ENCODE data around the gene MTG2.

MTG2 gene

GRCh38 chr20:62170536-62170935 lies 12.3 kb upstream of the MTG2 start (continued):
- TF ChIP-seq TSHZ2 (CRISPR knock-in tag; IDR thresholded peaks at IDR 0.05) (no peak), TOX (CRISPR knock-in tag; IDR thresholded peaks at IDR 0.05; ENCODE audit: borderline replicate concordance) (no peak)

- ATAC-seq, result no peak
- no peak for TF ChIP-seq ZNF565 (CRISPR knock-in tag; conservative IDR thresholded peaks at IDR 0.05; ENCODE audit: low read depth)
- no peak for TF ChIP-seq OSR1 (CRISPR knock-in tag; IDR thresholded peaks at IDR 0.05)
- no peak for TF ChIP-seq CSRNP3 (CRISPR knock-in tag; IDR thresholded peaks at IDR 0.05)
- TF ChIP-seq TCF4 (CRISPR knock-in tag; IDR thresholded peaks at IDR 0.05; ENCODE audit: borderline replicate concordance), result no peak
- no peak for TF ChIP-seq TSHZ2 (CRISPR knock-in tag; IDR thresholded peaks at IDR 0.05)
- TF ChIP-seq ZFP30 (CRISPR knock-in tag; IDR thresholded peaks at IDR 0.05), result no peak
- no peak for TF ChIP-seq PPARA (CRISPR knock-in tag; IDR thresholded peaks at IDR 0.05; ENCODE audit: borderline replicate concordance)
- no peak for TF ChIP-seq SNAI2 (CRISPR knock-in tag; IDR thresholded peaks at IDR 0.05)
- no peak for TF ChIP-seq ESRRG (CRISPR knock-in tag; IDR thresholded peaks at IDR 0.05)
- no peak for TF ChIP-seq GLIS3 (CRISPR knock-in tag; IDR thresholded peaks at IDR 0.05)
These were observed 11.6 kb upstream of the MTG2 start for GRCh38 chr20:62171245-62171644.

GRCh38 chr20:62172666-62173065 lies 10.2 kb upstream of the MTG2 start:
- no peak for TF ChIP-seq POU6F1 (CRISPR knock-in tag; IDR thresholded peaks at IDR 0.05; ENCODE audit: borderline replicate concordance, low read depth)
- no peak for TF ChIP-seq SNAI2 (CRISPR knock-in tag; IDR thresholded peaks at IDR 0.05)
- no peak for TF ChIP-seq ISL1 (CRISPR knock-in tag; IDR thresholded peaks at IDR 0.05)
- TF ChIP-seq OSR1 (CRISPR knock-in tag; IDR thresholded peaks at IDR 0.05), result no peak
- no peak for TF ChIP-seq ZNF70 (CRISPR knock-in tag; IDR thresholded peaks at IDR 0.05)
- TF ChIP-seq BACH2 (CRISPR knock-in tag; IDR thresholded peaks at IDR 0.05; ENCODE audit: borderline replicate concordance), result no peak
- TF ChIP-seq ZNF8 (CRISPR knock-in tag; IDR thresholded peaks at IDR 0.05), result no peak
- no peak for TF ChIP-seq PPARA (CRISPR knock-in tag; IDR thresholded peaks at IDR 0.05; ENCODE audit: borderline replicate concordance)
- TF ChIP-seq GLIS3 (CRISPR knock-in tag; IDR thresholded peaks at IDR 0.05), result no peak
- no peak for TF ChIP-seq ZNF565 (CRISPR knock-in tag; conservative IDR thresholded peaks at IDR 0.05; ENCODE audit: low read depth)
- no peak for TF ChIP-seq ZFP30 (CRISPR knock-in tag; IDR thresholded peaks at IDR 0.05)
- no peak for ATAC-seq

GRCh38 chr20:62174021-62174804 lies 8.6 kb upstream of the MTG2 start:
- no peak for ATAC-seq
- no peak for TF ChIP-seq ZNF70 (CRISPR knock-in tag; IDR thresholded peaks at IDR 0.05)
- TF ChIP-seq BACH2 (CRISPR knock-in tag; IDR thresholded peaks at IDR 0.05; ENCODE audit: borderline replicate concordance), result no peak
- TF ChIP-seq CSRNP3 (CRISPR knock-in tag; IDR thresholded peaks at IDR 0.05), result no peak
- TF ChIP-seq POU6F1 (CRISPR knock-in tag; IDR thresholded peaks at IDR 0.05; ENCODE audit: borderline replicate concordance, low read depth), result no peak
- no peak for TF ChIP-seq ZNF8 (CRISPR knock-in tag; IDR thresholded peaks at IDR 0.05)
- TF ChIP-seq SNAI2 (CRISPR knock-in tag; IDR thresholded peaks at IDR 0.05), result no peak
- no peak for TF ChIP-seq GLIS3 (CRISPR knock-in tag; IDR thresholded peaks at IDR 0.05)
- no peak for TF ChIP-seq TCF4 (CRISPR knock-in tag; IDR thresholded peaks at IDR 0.05; ENCODE audit: borderline replicate concordance)
- TF ChIP-seq RARB (CRISPR knock-in tag; IDR thresholded peaks at IDR 0.05), result no peak
- no peak for TF ChIP-seq ZFP3 (CRISPR knock-in tag; IDR thresholded peaks at IDR 0.05)
- TF ChIP-seq CSDC2 (CRISPR knock-in tag; IDR thresholded peaks at IDR 0.05), result no peak
- no peak for TF ChIP-seq OSR1 (CRISPR knock-in tag; IDR thresholded peaks at IDR 0.05)
- TF ChIP-seq PPARA (CRISPR knock-in tag; IDR thresholded peaks at IDR 0.05; ENCODE audit: borderline replicate concordance), result no peak
